ENCODE data around the gene PCBP1.
"Not testable (repeated sequence)": the region's sequence is repeated elsewhere in the genome, so short reads cannot be mapped to it uniquely, and the experiment has no call there.

The PCBP1 gene

GRCh38 chr2:70091816-70092215, 4.5 kb downstream of the PCBP1 start:
- TF ChIP-seq, protein P1, sequence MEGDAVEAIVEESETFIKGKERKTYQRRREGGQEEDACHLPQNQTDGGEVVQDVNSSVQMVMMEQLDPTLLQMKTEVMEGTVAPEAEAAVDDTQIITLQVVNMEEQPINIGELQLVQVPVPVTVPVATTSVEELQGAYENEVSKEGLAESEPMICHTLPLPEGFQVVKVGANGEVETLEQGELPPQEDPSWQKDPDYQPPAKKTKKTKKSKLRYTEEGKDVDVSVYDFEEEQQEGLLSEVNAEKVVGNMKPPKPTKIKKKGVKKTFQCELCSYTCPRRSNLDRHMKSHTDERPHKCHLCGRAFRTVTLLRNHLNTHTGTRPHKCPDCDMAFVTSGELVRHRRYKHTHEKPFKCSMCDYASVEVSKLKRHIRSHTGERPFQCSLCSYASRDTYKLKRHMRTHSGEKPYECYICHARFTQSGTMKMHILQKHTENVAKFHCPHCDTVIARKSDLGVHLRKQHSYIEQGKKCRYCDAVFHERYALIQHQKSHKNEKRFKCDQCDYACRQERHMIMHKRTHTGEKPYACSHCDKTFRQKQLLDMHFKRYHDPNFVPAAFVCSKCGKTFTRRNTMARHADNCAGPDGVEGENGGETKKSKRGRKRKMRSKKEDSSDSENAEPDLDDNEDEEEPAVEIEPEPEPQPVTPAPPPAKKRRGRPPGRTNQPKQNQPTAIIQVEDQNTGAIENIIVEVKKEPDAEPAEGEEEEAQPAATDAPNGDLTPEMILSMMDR (IDR thresholded peaks at IDR 0.05; ENCODE audit: low read depth, low read length): no peak
- DNase-seq (ENCODE audit: low read depth in 2 of 2): no peak
- no peak overlapping the region for H3K4me3 ChIP-seq (replicated peaks in 1 of 2; ENCODE audit: low read depth in 2 of 2, low read length in 2 of 2)

GRCh38 chr2:70092576-70093243, 5.4 kb downstream of the PCBP1 start:
- DNase-seq (ENCODE audit: low read depth in 2 of 2); H3K4me3 ChIP-seq (replicated peaks in 1 of 2; ENCODE audit: low read depth in 2 of 2, low read length in 2 of 2): not testable (repeated sequence)

DNA sequence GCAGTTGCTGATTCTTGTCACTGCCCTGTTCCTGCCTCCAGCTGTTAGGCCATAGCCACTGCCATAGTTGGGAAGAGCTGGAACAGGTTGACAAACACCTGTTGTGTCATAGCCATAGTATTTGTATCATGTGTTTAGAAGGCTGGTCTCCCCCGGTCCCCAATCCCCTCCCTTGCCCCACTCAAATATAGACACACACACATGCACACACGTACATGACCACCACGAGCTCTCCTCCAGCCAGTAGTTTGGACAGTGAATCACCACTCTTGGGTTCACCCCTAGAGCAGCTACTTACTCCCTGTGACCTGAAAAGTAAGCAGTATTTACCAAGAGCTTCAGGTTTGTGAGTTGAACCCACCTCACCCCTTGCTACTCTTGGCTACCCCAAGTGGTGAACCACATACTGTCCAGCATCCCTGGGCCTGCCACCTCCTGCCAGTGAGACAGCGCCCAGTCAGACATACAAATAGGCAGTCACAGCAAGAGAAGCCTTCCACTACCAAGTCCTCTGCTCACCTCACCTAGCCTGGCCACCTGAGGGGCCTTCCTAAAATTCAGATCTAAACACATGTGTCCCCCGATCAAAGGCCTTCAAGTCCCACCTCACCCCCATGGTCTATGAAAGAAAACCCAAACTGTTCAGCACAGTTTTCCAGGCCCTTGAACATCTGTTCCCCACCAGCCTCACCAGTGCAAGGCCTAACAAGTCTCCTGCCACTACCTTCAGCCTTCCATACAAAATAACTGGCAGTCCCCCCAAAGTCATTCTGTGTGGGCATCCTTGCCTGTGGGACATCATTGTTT, 7.1 kb downstream of the PCBP1 start:
- DNase-seq (ENCODE audit: low read depth in 2 of 2): no peak
- no peak overlapping the region for H3K4me3 ChIP-seq (replicated peaks in 1 of 2; ENCODE audit: low read depth in 2 of 2, low read length in 2 of 2)
- TF ChIP-seq, protein P1 (IDR thresholded peaks at IDR 0.05; ENCODE audit: low read depth, low read length): no peak

- H3K4me3 ChIP-seq (replicated peaks in 1 of 2; ENCODE audit: low read depth in 2 of 2, low read length in 2 of 2): no peak overlapping the region
- TF ChIP-seq, protein P1 (IDR thresholded peaks at IDR 0.05; ENCODE audit: low read depth, low read length): no peak
- DNase-seq (ENCODE audit: low read depth in 2 of 2): peak; percentile 46 to 80
Observed at GRCh38 chr2:70094978-70095719, 7.9 kb downstream of the PCBP1 start.

GRCh38 chr2:70095720-70096670, 8.7 kb downstream of the PCBP1 start:
- TF ChIP-seq, protein P1 (IDR thresholded peaks at IDR 0.05; ENCODE audit: low read depth, low read length): no peak
- no peak for DNase-seq (ENCODE audit: low read depth in 2 of 2)
- H3K4me3 ChIP-seq (replicated peaks in 1 of 2; ENCODE audit: low read depth in 2 of 2, low read length in 2 of 2): no peak overlapping the region

GRCh38 chr2:70098032-70098431, 10.8 kb downstream of the PCBP1 start:
- TF ChIP-seq, protein P1 (IDR thresholded peaks at IDR 0.05; ENCODE audit: low read depth, low read length): no peak
- no peak for DNase-seq (ENCODE audit: low read depth in 2 of 2)
- H3K4me3 ChIP-seq (replicated peaks in 1 of 2; ENCODE audit: low read depth in 2 of 2, low read length in 2 of 2): no peak overlapping the region
